GM12878 (cell line): ENCODE measurements around the gene ZMIZ1. TPM values are rescaled to one million over a fixed set of nuclear protein-coding genes. Genes with fewer than 3 reads are reported as not detected.
A peak's percentile ranks its signal among the peaks of the same experiment; 100 is the strongest.

Experiments used
- CBFB ChIP-seq: IDR thresholded peaks from 2 replicates; pipeline ENCODE4 v1.6.1; 2016; ENCODE audit warnings: antibody characterized with exemption, low read depth
- CHD4 ChIP-seq: fragments of 200-600 bp; sonication (generic); IDR thresholded peaks from 2 replicates; pipeline ENCODE4 v1.6.1; 2016; ENCODE audit warnings: mild to moderate bottlenecking
- CREB1 ChIP-seq: IDR thresholded peaks from 2 replicates; pipeline ENCODE4 v1.6.1; 2012; ENCODE audit warnings: low read depth, mild to moderate bottlenecking, inconsistent platforms
- EP300 ChIP-seq, 2 experiments: fragments of 150-350 bp in 1 of 2; IDR thresholded peaks; 2 replicates each; pipeline ENCODE4 v1.6.1; 2011 to 2012; ENCODE audit warnings: low read depth in 2 of 2, low read length in 2 of 2, borderline replicate concordance in 1 of 2, improper control_type of control experiment in 1 of 2, inconsistent platforms in 1 of 2; ENCODE audit not compliant: control insufficient read depth in 1 of 2
- ESRRA ChIP-seq: IDR thresholded peaks from 2 replicates; pipeline ENCODE4 v1.6.1; 2012; ENCODE audit warnings: mild to moderate bottlenecking, low read length, improper control_type of control experiment
- HDAC2 ChIP-seq: fragments of 200-600 bp; sonication (generic); IDR thresholded peaks from 2 replicates; pipeline ENCODE4 v1.6.1; 2017
- HDAC6 ChIP-seq: fragments of 200-600 bp; sonication (generic); IDR thresholded peaks from one replicate; pipeline ENCODE4 v1.8.0; 2017; ENCODE audit warnings: antibody characterized with exemption; ENCODE audit not compliant: unreplicated experiment
- HDGF ChIP-seq: fragments of 450-650 bp; IDR thresholded peaks from 2 replicates; pipeline ENCODE4 v1.6.1; 2016; ENCODE audit warnings: antibody characterized with exemption
- IKZF1 ChIP-seq: fragments of 450-650 bp; conservative IDR thresholded peaks from 2 replicates; pipeline ENCODE4 v1.6.1; 2017; ENCODE audit warnings: antibody characterized with exemption, mild to moderate bottlenecking
- IKZF2 ChIP-seq, 2 experiments: fragments of 450-650 bp; IDR thresholded peaks; 2 replicates each; pipeline ENCODE4 v1.6.1; 2017; ENCODE audit warnings: mild to moderate bottlenecking in 2 of 2, moderate library complexity in 2 of 2
- JUNB ChIP-seq: IDR thresholded peaks from 2 replicates; pipeline ENCODE4 v1.6.1; 2016; ENCODE audit warnings: antibody characterized with exemption, mild to moderate bottlenecking
- JUND ChIP-seq: IDR thresholded peaks from 2 replicates; pipeline ENCODE4 v1.6.1; 2012; ENCODE audit warnings: low read depth, mild to moderate bottlenecking, low read length, improper control_type of control experiment, moderate library complexity
- MEF2B ChIP-seq: fragments of 450-650 bp; IDR thresholded peaks from 2 replicates; pipeline ENCODE4 v1.6.1; 2018; ENCODE audit warnings: mild to moderate bottlenecking, moderate library complexity; ENCODE audit not compliant: partially characterized antibody, poor library complexity, severe bottlenecking
- MTA3 ChIP-seq: IDR thresholded peaks from 2 replicates; pipeline ENCODE4 v1.6.1; 2012; ENCODE audit warnings: low read length, inconsistent platforms, borderline replicate concordance
- MYB ChIP-seq: fragments of 150-350 bp; IDR thresholded peaks from 2 replicates; pipeline ENCODE4 v1.6.1; 2014; ENCODE audit warnings: mild to moderate bottlenecking, low read depth, low read length, borderline replicate concordance
- MYC ChIP-seq: IDR thresholded peaks from 2 replicates; pipeline ENCODE4 v1.6.1; 2011; ENCODE audit warnings: mild to moderate bottlenecking, low read length, moderate library complexity, inconsistent platforms; ENCODE audit not compliant: insufficient read depth, insufficient replicate concordance, insufficient read length, severe bottlenecking
- NFYA ChIP-seq: IDR thresholded peaks from 2 replicates; pipeline ENCODE4 v1.6.1; 2011; ENCODE audit warnings: low read depth, mild to moderate bottlenecking, low read length, improper control_type of control experiment, borderline replicate concordance
- POLR2AphosphoS2 ChIP-seq: IDR thresholded peaks from 2 replicates; pipeline ENCODE4 v1.6.1; 2011; ENCODE audit warnings: low read depth, mild to moderate bottlenecking, low read length, improper control_type of control experiment, moderate library complexity
- RAD21 ChIP-seq: IDR thresholded peaks from 2 replicates; pipeline ENCODE4 v1.6.1; 2011; ENCODE audit warnings: mild to moderate bottlenecking, low read depth, low read length, moderate library complexity; ENCODE audit not compliant: insufficient read depth
- RB1 ChIP-seq: fragments of 450-650 bp; formaldehyde crosslinking; IDR thresholded peaks from 2 replicates; pipeline ENCODE4 v1.6.1; 2017; ENCODE audit warnings: mild to moderate bottlenecking, borderline replicate concordance
- SP1 ChIP-seq: IDR thresholded peaks from one replicate; pipeline ENCODE4 v1.6.1; 2011; ENCODE audit warnings: low read depth, low read length
- SPI1 ChIP-seq: IDR thresholded peaks from 2 replicates; pipeline ENCODE4 v1.6.1; 2011; ENCODE audit warnings: low read depth, mild to moderate bottlenecking, low read length, moderate library complexity, borderline replicate concordance; ENCODE audit not compliant: insufficient read depth
- SREBF1 ChIP-seq: IDR thresholded peaks from 2 replicates; pipeline ENCODE4 v1.6.1; 2012; ENCODE audit warnings: mild to moderate bottlenecking, low read length
- STAT3 ChIP-seq: IDR thresholded peaks from 2 replicates; pipeline ENCODE4 v1.6.1; 2011; ENCODE audit warnings: low read depth, low read length, improper control_type of control experiment
- SUZ12 ChIP-seq: fragments of 200-600 bp; sonication (generic); IDR thresholded peaks from one replicate; pipeline ENCODE4 v1.6.1; 2018; ENCODE audit warnings: antibody characterized with exemption, mild to moderate bottlenecking; ENCODE audit not compliant: unreplicated experiment
- TAF1 ChIP-seq: IDR thresholded peaks from 2 replicates; pipeline ENCODE4 v1.6.1; 2011; ENCODE audit warnings: mild to moderate bottlenecking, low read depth, low read length, borderline replicate concordance
- YBX1 ChIP-seq: fragments of 450-650 bp; IDR thresholded peaks from 2 replicates; pipeline ENCODE4 v1.6.1; 2016; ENCODE audit warnings: antibody characterized with exemption
- ZNF24 ChIP-seq: fragments of 450-650 bp; IDR thresholded peaks from 2 replicates; pipeline ENCODE4 v1.6.1; 2017; ENCODE audit warnings: antibody characterized with exemption, mild to moderate bottlenecking
- ZNF274 ChIP-seq: IDR thresholded peaks from one replicate; pipeline ENCODE4 v1.8.0; 2011; ENCODE audit not compliant: insufficient read length, insufficient read depth
- ZNF384 ChIP-seq: IDR thresholded peaks from 2 replicates; pipeline ENCODE4 v1.6.1; 2012; ENCODE audit warnings: low read depth, mild to moderate bottlenecking, low read length, improper control_type of control experiment, borderline replicate concordance
- ZSCAN29 ChIP-seq: fragments of 450-650 bp; IDR thresholded peaks from 2 replicates; pipeline ENCODE4 v1.6.1; 2017; ENCODE audit warnings: mild to moderate bottlenecking, moderate library complexity
- polyA plus RNA-seq, 11 experiments: library from polyadenylated mRNA; depleted of rRNA in 4 of 11; unstranded in 6 of 11; stranded (reverse) in 5 of 11; fragments of >200 nt; fragmentation: Nextera tagmentation in 4 of 11; fragmentation: Illumina TruSeq in 1 of 11; extraction: Ambion mirVana in 4 of 11; extraction: Trizol in 1 of 11; gene quantifications; 1 replicate in 1 of 11; 2 replicates in 10 of 11; pipeline versions ENCODE4 v1.2.1 to v1.2.3, GENCODE V29; 2011 to 2016; ENCODE audit warnings: inconsistent platforms in 2 of 11, missing spikeins in 2 of 11, low read depth in 1 of 11
- total RNA-seq, 4 experiments: library from RNA; depleted of rRNA in 3 of 4; stranded (reverse); fragments of >200 nt in 3 of 4; fragmentation: Illumina TruSeq in 1 of 4; extraction: Trizol in 1 of 4; gene quantifications; 2 replicates each; pipeline versions ENCODE4 v1.2.1 to v1.2.3, GENCODE V29; 2013 to 2021
- TF ChIP-seq, protein P1 (sequence below): fragments of 450-650 bp; IDR thresholded peaks from 2 replicates; pipeline ENCODE4 v1.6.1; 2017; ENCODE audit warnings: borderline replicate concordance

Gene ZMIZ1
- total and polyA plus RNA-seq, 10 of the 15 experiments (the other 5 are each of a cell fraction or from before 2014, with no cell fraction given) = 3.1 to 82.3 (median 14.9) TPM

DNA sequence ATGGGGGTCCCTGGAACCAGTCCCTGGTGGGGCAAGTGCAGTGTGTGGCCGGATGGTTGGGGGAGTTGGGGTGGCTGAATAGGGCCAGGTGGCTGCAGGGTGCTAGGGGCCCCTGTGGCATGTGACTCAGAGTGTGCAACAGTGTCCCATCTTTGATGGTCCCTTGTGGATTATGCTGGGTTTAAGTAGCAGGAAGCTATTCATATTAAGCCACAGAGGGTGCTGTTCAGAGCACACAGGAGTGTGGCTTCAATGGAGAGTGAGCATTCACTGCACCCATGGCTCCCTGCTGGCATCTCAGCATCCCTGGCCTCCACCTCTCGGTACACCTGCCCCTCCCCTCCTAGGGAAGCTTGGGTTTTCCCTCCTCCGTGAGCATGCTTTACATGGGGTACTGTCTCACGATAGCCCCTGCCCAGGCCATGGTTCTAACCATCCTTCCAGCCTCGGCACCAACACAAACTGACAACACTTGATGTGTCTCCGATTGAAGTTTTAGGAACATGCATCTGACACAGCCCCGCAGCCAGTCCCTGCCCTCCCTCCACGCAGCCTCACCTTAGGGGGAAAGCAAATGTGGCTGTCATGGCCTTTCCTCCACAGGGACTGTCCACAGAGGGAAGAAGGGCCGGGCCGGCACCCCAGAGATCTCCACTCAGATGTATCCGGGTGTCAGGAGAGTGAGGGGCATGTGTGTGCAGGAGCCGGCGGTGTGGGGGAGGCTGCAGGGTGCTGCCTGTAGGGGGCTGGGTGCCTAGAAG lies 248.1 kb downstream of the ZMIZ1 start (continued):
- TF ChIP-seq STAT3 (no peak), MTA3 (0 out of 2 replicates have a peak, but pooled peaks have one; percentile 35), SPI1 (no peak), MYB (no peak), TAF1 (no peak), SREBF1 (no peak), ZSCAN29 (no peak), POLR2AphosphoS2 (peak; percentile 49), YBX1 (no peak), RB1 (no peak), CBFB (no peak), MYC (no peak), EP300 (IDR thresholded peaks at IDR 0.05; ENCODE audit: borderline replicate concordance in 1 of 2, control insufficient read depth in 1 of 2, low read depth in 2 of 2, low read length in 2 of 2) (peak in 1 of 2 experiments; percentile 50; a peak in 1 of 4 replicates), CREB1 (no peak), ESRRA (no peak), IKZF1 (peak; percentile 60; the same call in 1 of the 2 replicates), HDAC2 (no peak), SUZ12 (no peak), HDGF (no peak), ZNF384 (no peak), JUNB (peak; percentile 33; the same call in 1 of the 2 replicates), NFYA (no peak), MEF2B (peak; percentile 78), JUND (no peak), IKZF2 (IDR thresholded peaks at IDR 0.05) (peak; percentile 34 to 38; a peak in 1 of 4 replicates), CHD4 (no peak), ZNF24 (no peak), RAD21 (0 out of 2 replicates have a peak, but pooled peaks have one; percentile 6), ZNF274 (no peak), SP1 (peak; percentile 11), HDAC6 (no peak)
- TF ChIP-seq, protein P1, sequence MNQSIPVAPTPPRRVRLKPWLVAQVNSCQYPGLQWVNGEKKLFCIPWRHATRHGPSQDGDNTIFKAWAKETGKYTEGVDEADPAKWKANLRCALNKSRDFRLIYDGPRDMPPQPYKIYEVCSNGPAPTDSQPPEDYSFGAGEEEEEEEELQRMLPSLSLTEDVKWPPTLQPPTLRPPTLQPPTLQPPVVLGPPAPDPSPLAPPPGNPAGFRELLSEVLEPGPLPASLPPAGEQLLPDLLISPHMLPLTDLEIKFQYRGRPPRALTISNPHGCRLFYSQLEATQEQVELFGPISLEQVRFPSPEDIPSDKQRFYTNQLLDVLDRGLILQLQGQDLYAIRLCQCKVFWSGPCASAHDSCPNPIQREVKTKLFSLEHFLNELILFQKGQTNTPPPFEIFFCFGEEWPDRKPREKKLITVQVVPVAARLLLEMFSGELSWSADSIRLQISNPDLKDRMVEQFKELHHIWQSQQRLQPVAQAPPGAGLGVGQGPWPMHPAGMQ = no peak
